NOMO-1 treated with DMSO at 0.1 percent for 48 hours (cell line): ENCODE measurements around the gene DNAJC5G.
"Not testable (repeated sequence)": the region's sequence is repeated elsewhere in the genome, so short reads cannot be mapped to it uniquely, and the experiment has no call there.

Experiments used
- DNase-seq: peaks from one replicate; lab custom pipeline; 2025; ENCODE audit not compliant: unreplicated experiment; lab: John Stamatoyannopoulos, UW

Gene DNAJC5G

DNA sequence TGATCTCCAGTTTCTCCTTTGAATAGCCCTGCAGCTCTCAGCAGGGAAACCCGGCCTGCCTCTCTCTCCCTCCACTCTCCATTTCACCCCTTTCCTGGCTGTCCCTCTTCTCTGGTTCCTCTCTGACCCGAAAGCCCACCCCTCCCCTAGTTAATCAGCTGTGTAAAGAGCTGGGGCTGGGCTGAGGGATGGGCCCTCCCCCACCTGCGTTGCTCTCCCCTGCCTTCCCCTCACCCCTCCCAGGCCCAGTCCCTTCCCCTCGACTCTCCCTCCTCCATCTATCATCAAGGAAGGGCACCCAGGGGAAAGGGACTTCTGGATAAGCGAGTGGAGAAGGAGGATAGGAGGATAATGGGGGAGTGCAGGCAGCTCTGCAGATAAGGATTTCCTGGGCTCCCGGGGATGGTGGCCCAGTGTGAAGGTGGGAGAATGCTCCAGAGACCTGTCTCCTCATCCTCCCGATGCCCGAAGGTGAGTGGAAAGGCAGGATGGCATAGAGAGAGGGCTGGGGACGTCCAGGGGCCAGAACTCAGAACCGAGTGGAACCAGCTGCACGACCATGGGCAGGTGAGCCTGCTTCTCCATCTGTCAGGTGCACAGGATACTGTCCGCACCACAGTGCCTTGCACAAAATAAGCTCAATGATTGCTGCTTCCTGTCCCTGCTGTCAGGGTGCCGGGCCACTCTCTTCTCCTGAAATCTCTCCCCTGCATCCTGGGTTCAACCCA lies 24.4 kb upstream of the DNAJC5G start:
- DNase-seq = no peak

- DNase-seq = no peak
These were observed 23.5 kb upstream of the DNAJC5G start for GRCh38 chr2:27251766-27252165.

GRCh38 chr2:27255187-27255586 lies 20.0 kb upstream of the DNAJC5G start:
- no peak for DNase-seq

GRCh38 chr2:27255660-27256059 lies 19.6 kb upstream of the DNAJC5G start:
- no peak for DNase-seq

GRCh38 chr2:27256855-27257454 lies 18.3 kb upstream of the DNAJC5G start:
- no peak for DNase-seq

DNA sequence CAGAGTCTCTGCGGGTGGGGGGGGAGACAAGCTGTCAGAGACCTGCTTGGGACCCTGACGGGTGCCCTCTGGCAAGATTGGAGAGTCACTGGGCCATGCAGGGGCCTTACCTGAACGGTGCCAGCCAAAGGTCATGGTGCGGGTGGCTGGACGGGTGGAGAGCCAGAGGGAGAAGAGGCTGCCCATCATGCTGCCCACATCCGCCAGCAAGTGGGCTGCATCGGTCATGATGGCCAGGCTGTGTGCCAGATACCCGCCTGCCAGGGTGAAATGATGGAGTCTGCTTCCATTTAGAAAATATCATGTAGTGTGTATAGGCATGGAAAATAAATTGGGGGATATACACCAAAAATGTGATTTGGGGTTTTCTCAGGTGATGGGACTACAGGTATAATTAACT lies 17.2 kb upstream of the DNAJC5G start:
- DNase-seq = no peak

DNA sequence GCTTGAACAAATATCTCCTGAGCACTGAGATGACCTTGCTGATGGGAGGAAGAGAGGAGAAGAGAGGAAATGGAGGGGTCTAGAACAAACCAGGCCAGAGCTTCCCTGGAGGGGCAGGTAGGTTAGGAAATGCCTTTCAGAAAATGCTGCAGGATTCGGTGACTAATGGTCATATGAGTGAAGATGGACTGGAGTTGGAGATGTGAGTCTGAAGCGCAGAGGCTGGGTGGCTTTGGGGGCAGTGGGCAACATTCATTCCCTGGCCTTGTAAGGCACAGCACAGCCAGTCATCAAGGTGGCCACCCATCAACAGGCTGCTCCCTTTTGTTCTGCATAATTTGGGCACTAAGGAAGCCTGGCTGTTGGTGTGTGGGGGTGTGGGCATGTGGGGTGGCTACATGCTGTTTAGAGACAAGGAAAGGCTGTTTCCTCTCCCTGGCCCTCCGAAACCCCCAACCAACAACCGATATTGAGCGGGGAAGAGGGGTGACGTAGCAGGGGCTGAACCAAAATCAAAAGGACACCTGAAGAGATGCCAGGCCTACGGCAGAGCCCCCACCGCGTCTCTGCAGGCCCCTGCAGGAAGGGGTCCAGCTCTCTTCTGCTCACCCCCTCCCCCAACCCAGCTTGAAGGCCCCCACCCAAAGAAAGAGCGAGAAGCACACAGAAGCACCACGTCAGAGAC lies 13.8 kb upstream of the DNAJC5G start:
- no peak for DNase-seq

GRCh38 chr2:27261926-27262298 lies 13.3 kb upstream of the DNAJC5G start:
- DNase-seq = no peak

DNA sequence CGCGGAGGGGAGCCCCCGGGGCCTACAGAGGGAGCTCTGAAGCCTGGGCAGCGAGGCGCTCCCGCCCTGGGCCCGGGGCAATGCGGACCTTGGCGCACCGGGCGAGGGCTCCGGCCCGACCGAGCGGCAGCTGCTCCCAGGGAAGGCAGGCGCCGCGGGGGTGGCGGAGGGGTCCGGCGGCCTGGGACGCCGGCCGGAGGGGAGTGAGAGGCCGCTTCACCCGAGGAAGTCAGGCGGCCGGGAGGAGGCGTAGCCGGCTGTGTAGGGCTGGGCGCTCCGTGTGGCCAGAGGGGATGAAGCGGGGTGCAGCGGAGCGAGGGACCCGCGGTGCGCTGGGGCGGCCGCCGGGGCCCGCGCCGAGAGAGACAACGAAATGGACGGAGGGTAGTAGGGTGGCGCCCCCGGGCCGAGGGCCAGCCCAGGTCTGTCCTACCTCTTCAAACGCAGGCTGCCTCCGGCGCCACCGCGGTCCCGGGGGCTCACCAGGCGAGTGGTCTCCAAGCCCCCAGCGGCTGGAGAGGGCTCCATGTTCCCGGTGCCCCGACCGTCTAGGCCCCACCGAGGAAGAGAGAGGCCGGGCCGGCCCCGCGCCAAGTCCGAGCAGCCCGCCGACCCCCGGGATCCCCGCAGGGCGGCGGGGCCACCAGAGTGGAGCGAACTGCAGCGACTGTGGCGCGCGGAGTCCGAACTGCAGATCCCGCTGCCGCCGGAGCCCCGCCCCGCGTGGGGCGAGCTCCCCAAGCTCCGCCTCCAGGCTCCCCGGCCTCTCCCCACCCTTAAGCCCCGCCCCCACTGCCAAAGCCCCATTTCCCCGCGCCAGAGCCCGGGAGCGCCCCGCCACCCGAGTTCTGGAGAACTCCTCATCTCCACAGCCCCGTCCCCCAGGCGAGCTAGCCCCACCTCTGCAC lies 12.6 kb upstream of the DNAJC5G start, which contains the start of gene SLC30A3:
Gene SLC30A3, minus strand, starts transcription at position 669 of the 908 bp plus-strand sequence. Its CDS starts 141 bp downstream, at position 528.
- peak; percentile 38 for DNase-seq

GRCh38 chr2:27263287-27264252 lies 11.7 kb upstream of the DNAJC5G start:
- no peak for DNase-seq

- no peak for DNase-seq
These were observed 10.9 kb upstream of the DNAJC5G start for GRCh38 chr2:27264253-27264752.

GRCh38 chr2:27264753-27265535 lies 10.3 kb upstream of the DNAJC5G start:
- no peak for DNase-seq

- DNase-seq = no peak
These were observed 9.7 kb upstream of the DNAJC5G start for GRCh38 chr2:27265536-27265870.

GRCh38 chr2:27268296-27268695 lies 6.9 kb upstream of the DNAJC5G start:
- DNase-seq = not testable (repeated sequence)

DNA sequence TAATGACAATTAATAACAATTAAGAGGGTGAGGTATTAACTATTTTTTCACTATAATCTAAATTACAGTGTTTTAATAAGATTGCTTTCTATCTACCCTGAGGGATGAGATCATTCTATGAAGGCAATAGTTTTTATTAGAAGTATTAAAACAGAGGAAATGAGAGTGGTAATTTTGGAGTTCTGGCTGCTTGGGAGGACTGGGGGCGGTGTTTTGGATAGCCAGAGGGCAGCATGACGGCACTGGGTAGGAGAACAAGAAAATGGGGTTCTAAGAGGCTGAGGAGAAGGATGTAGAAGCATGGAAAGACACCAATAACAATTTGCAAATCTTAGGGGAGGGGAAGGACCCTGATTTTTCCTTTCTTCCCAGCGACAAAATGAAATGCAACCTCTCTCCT lies 5.1 kb upstream of the DNAJC5G start:
- no peak for DNase-seq

DNA sequence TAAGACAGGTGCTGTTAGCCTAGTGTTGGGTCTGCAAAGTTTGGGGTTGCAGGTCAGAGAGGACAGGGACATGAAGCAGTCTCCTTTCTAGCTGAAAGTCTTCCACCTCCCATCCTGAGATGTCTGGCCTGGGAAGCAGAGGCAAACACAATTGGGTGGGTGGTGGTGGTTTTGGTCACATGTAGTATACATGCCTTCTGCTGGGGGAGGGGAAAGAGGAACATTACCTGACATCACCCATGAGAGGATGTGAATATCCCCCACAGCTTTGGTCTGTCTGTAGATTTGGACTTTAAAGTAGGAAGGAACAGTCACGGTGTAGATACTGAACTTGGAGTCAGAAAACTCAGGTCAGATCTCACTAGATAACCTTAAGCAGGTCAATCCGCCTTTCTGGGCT lies 4.6 kb upstream of the DNAJC5G start:
- no peak for DNase-seq

- DNase-seq = no peak
These were observed 3.4 kb upstream of the DNAJC5G start for GRCh38 chr2:27271631-27272340.
